ENCODE data around the gene TICAM2.
A peak's percentile ranks its signal among the peaks of the same experiment; 100 is the strongest.
"Not testable (repeated sequence)": the region's sequence is repeated elsewhere in the genome, so short reads cannot be mapped to it uniquely, and the experiment has no call there.

The TICAM2 gene

GRCh38 chr5:115601701-115602590, at the start of gene TICAM2:
Gene TICAM2 (minus strand): TSS chr5:115602479. CDS start chr5:115581256, 21,223 bp downstream.
- DNase-seq (ENCODE audit: low read depth), result peak; percentile 43

GRCh38 chr5:115649541-115649940, 47.3 kb upstream of the TICAM2 start:
- DNase-seq (ENCODE audit: low read depth), result no peak

GRCh38 chr5:115648056-115648455, 45.8 kb upstream of the TICAM2 start:
- no peak for DNase-seq (ENCODE audit: low read depth)

GRCh38 chr5:115645386-115645785, 43.1 kb upstream of the TICAM2 start:
- DNase-seq (ENCODE audit: low read depth), result not testable (repeated sequence)

- DNase-seq (ENCODE audit: low read depth), result no peak
These were observed 41.8 kb upstream of the TICAM2 start for GRCh38 chr5:115644046-115644445.

GRCh38 chr5:115641948-115642347, 39.7 kb upstream of the TICAM2 start:
- no peak for DNase-seq (ENCODE audit: low read depth)

GRCh38 chr5:115640274-115640673, 38.0 kb upstream of the TICAM2 start:
- DNase-seq (ENCODE audit: low read depth), result no peak

GRCh38 chr5:115639377-115639776, 37.1 kb upstream of the TICAM2 start:
- DNase-seq (ENCODE audit: low read depth), result no peak

- DNase-seq (ENCODE audit: low read depth), result no peak
These were observed 35.2 kb upstream of the TICAM2 start for GRCh38 chr5:115637507-115637906.

GRCh38 chr5:115636008-115636407, 33.7 kb upstream of the TICAM2 start:
- DNase-seq (ENCODE audit: low read depth), result no peak

- peak; percentile 80 for DNase-seq (ENCODE audit: low read depth)
These were observed 32.3 kb upstream of the TICAM2 start for GRCh38 chr5:115634343-115635132.

- DNase-seq (ENCODE audit: low read depth), result no peak
These were observed 27.6 kb upstream of the TICAM2 start for GRCh38 chr5:115629903-115630302.

- DNase-seq (ENCODE audit: low read depth), result no peak
These were observed 25.1 kb upstream of the TICAM2 start for GRCh38 chr5:115627295-115627865.

- DNase-seq (ENCODE audit: low read depth), result no peak
These were observed 24.2 kb upstream of the TICAM2 start for GRCh38 chr5:115626445-115626823.

- peak; percentile 100 for DNase-seq (ENCODE audit: low read depth)
These were observed 23.5 kb upstream of the TICAM2 start, which contains the start of gene TMED7 for GRCh38 chr5:115625579-115626444. Gene TMED7 (minus strand): TSS chr5:115626036. CDS start chr5:115625792, 244 bp downstream.

- no peak for DNase-seq (ENCODE audit: low read depth)
These were observed 22.7 kb upstream of the TICAM2 start for GRCh38 chr5:115624994-115625393.

GRCh38 chr5:115623658-115624057, 21.4 kb upstream of the TICAM2 start:
- DNase-seq (ENCODE audit: low read depth), result no peak

- DNase-seq (ENCODE audit: low read depth), result no peak
These were observed 19.2 kb upstream of the TICAM2 start for GRCh38 chr5:115621365-115621900.

- DNase-seq (ENCODE audit: low read depth), result no peak
These were observed 14.6 kb upstream of the TICAM2 start for GRCh38 chr5:115616892-115617291.

- no peak for DNase-seq (ENCODE audit: low read depth)
These were observed 14.2 kb upstream of the TICAM2 start for GRCh38 chr5:115616472-115616871.

GRCh38 chr5:115611873-115612272, 9.6 kb upstream of the TICAM2 start:
- DNase-seq (ENCODE audit: low read depth), result no peak
